Activated naive CD8-positive, alpha-beta T cell (primary cell): ENCODE measurements around the gene AP1AR.
A peak's percentile ranks its signal among the peaks of the same experiment; 100 is the strongest.
"Not testable (repeated sequence)": the region's sequence is repeated elsewhere in the genome, so short reads cannot be mapped to it uniquely, and the experiment has no call there.

Experiments used
- H3K27ac Mint-ChIP-seq: one replicate; pipeline ENCODE4 v1.8.0; 2021; ENCODE audit warnings: mixed read lengths
- H3K27me3 Mint-ChIP-seq: one replicate; pipeline ENCODE4 v1.8.0; 2021; ENCODE audit warnings: mixed read lengths
- H3K36me3 Mint-ChIP-seq: one replicate; pipeline ENCODE4 v1.8.0; 2021; ENCODE audit warnings: mixed read lengths
- H3K4me1 Mint-ChIP-seq: one replicate; pipeline ENCODE4 v1.8.0; 2021; ENCODE audit warnings: low read depth, mixed read lengths
- H3K4me3 Mint-ChIP-seq: one replicate; pipeline ENCODE4 v1.8.0; 2021; ENCODE audit warnings: mild to moderate bottlenecking, mixed read lengths
- H3K9me3 Mint-ChIP-seq: one replicate; pipeline ENCODE4 v1.8.0; 2021; ENCODE audit warnings: low read depth, mixed read lengths

The AP1AR gene

GRCh38 chr4:112309263-112309791 is 77.7 kb downstream of the AP1AR start:
- Mint-ChIP-seq H3K4me1 (peaks cover 30% of the 10 kb centered on the region), H3K27ac (peak overlapping the region; percentile 70), H3K4me3 (peak overlapping the region; percentile 74)
- H3K36me3 Mint-ChIP-seq, H3K27me3 Mint-ChIP-seq, H3K9me3 Mint-ChIP-seq: not testable (repeated sequence)

GRCh38 chr4:112311516-112311915 is 79.9 kb downstream of the AP1AR start:
- no peak overlapping the region for H3K4me3 Mint-ChIP-seq
- H3K9me3 Mint-ChIP-seq, result no peaks in the 10 kb centered on the region
- no peaks in the 10 kb centered on the region for H3K27me3 Mint-ChIP-seq
- H3K36me3 Mint-ChIP-seq, result no peaks in the 10 kb centered on the region
- peak overlapping the region; percentile 18 for H3K27ac Mint-ChIP-seq
- peaks cover 30% of the 10 kb centered on the region for H3K4me1 Mint-ChIP-seq

- H3K27ac Mint-ChIP-seq, result no peak overlapping the region
- no peaks in the 10 kb centered on the region for H3K9me3 Mint-ChIP-seq
- no peak overlapping the region for H3K4me3 Mint-ChIP-seq
- H3K4me1 Mint-ChIP-seq, result peaks cover 25% of the 10 kb centered on the region
- no peaks in the 10 kb centered on the region for H3K27me3 Mint-ChIP-seq
- H3K36me3 Mint-ChIP-seq, result no peaks in the 10 kb centered on the region
Observed at GRCh38 chr4:112312610-112313239, 81.1 kb downstream of the AP1AR start.

- Mint-ChIP-seq H3K27me3 (no peaks in the 10 kb centered on the region), H3K4me1 (peaks cover 6% of the 10 kb centered on the region), H3K4me3 (no peak overlapping the region), H3K36me3 (no peaks in the 10 kb centered on the region), H3K9me3 (no peaks in the 10 kb centered on the region), H3K27ac (no peak overlapping the region)
Observed at GRCh38 chr4:112315446-112315845, 83.9 kb downstream of the AP1AR start.

GRCh38 chr4:112316360-112316759 is 84.8 kb downstream of the AP1AR start:
- no peak overlapping the region for H3K27ac Mint-ChIP-seq
- H3K9me3 Mint-ChIP-seq, result no peaks in the 10 kb centered on the region
- H3K27me3 Mint-ChIP-seq, result no peaks in the 10 kb centered on the region
- peaks cover 3% of the 10 kb centered on the region for H3K4me1 Mint-ChIP-seq
- no peak overlapping the region for H3K4me3 Mint-ChIP-seq
- H3K36me3 Mint-ChIP-seq, result no peaks in the 10 kb centered on the region

GRCh38 chr4:112318239-112319142 is 86.9 kb downstream of the AP1AR start:
- no peak overlapping the region for H3K27ac Mint-ChIP-seq
- H3K9me3 Mint-ChIP-seq, result no peaks in the 10 kb centered on the region
- no peaks in the 10 kb centered on the region for H3K27me3 Mint-ChIP-seq
- no peak overlapping the region for H3K4me3 Mint-ChIP-seq
- no peaks in the 10 kb centered on the region for H3K36me3 Mint-ChIP-seq
- peaks cover 6% of the 10 kb centered on the region for H3K4me1 Mint-ChIP-seq
